B cell (primary cell): Measurements from ENCODE around the gene PALM. TPM values are rescaled to one million over a fixed set of nuclear protein-coding genes. Genes with fewer than 3 reads are reported as not detected.

Source experiments
- ATAC-seq: fragments of 200-7000 bp; cut with Tn5 transposase; one replicate; pipeline ENCODE4 v1.10.0; 2021; ENCODE audit warnings: low read depth, mild to moderate bottlenecking, moderate number of reproducible peaks, moderate library complexity
- CTCF ChIA-PET: fragments of 350-600 bp; sonication (Branson Sonifier 250); formaldehyde crosslinking; loops from one replicate; lab custom pipeline; 2021; ENCODE audit warnings: antibody characterized with exemption, inconsistent platforms; lab: Charles Lee
- POLR2A ChIA-PET: fragments of 350-600 bp; sonication (Branson Sonifier 250); formaldehyde crosslinking; loops from one replicate; lab custom pipeline; 2021; ENCODE audit warnings: antibody characterized with exemption; lab: Charles Lee
- DNase-seq: peaks from one replicate; pipeline ENCODE4 v3.0.0; 2013
- H2AFZ ChIP-seq: 2 replicates; pipeline ENCODE4 v1.6.1; 2012; ENCODE audit warnings: mild to moderate bottlenecking, low read depth, low read length; ENCODE audit not compliant: insufficient read depth, poor library complexity, severe bottlenecking
- H3K27ac ChIP-seq, 2 donors: 1 replicate in 1 of 2; 2 replicates in 1 of 2; pipeline ENCODE4 v1.5.1; 2012 to 2013; ENCODE audit warnings: low read length in 2 of 2, mild to moderate bottlenecking in 2 of 2, moderate library complexity in 1 of 2
- H3K27me3 ChIP-seq, 4 experiments: fragments of 200-600 bp in 1 of 4; sonication (generic) in 1 of 4; replicated peaks in 1 of 4; 1 replicate in 2 of 4; 2 replicates in 2 of 4; pipeline versions ENCODE4 v1.6.1 to v1.7.0; 2013 to 2016; ENCODE audit warnings: low read length in 3 of 4, mild to moderate bottlenecking in 2 of 4, mixed read lengths in 1 of 4, moderate library complexity in 1 of 4; ENCODE audit not compliant: insufficient read depth in 4 of 4, control insufficient read depth in 3 of 4; ENCODE audit errors: control extremely low read depth in 1 of 4
- H3K36me3 ChIP-seq, 2 experiments: replicated peaks in 1 of 2; 1 replicate in 1 of 2; 2 replicates in 1 of 2; pipeline versions ENCODE4 v1.6.1 to v1.7.1; 2013; ENCODE audit warnings: low read length in 1 of 2; ENCODE audit not compliant: insufficient read depth in 2 of 2, control insufficient read depth in 1 of 2; ENCODE audit errors: control extremely low read depth in 1 of 2, extremely low read depth in 1 of 2
- H3K4me1 ChIP-seq, 2 donors: fragments of 200-600 bp in 1 of 2; sonication (generic) in 1 of 2; 1 replicate in 1 of 2; 2 replicates in 1 of 2; pipeline versions ENCODE4 v1.5.1 to v1.6.1; 2013 to 2017; ENCODE audit warnings: low read length in 2 of 2; ENCODE audit not compliant: control insufficient read depth in 2 of 2, insufficient read depth in 2 of 2
- H3K4me2 ChIP-seq: replicated peaks from 2 replicates; pipeline ENCODE3; 2012; ENCODE audit warnings: mild to moderate bottlenecking, low read depth, low read length; ENCODE audit not compliant: poor library complexity, severe bottlenecking
- H3K4me3 ChIP-seq, 5 experiments: fragments of 200-600 bp in 1 of 5; sonication (generic) in 1 of 5; 1 replicate in 3 of 5; 2 replicates in 2 of 5; pipeline versions ENCODE4 v1.5.1 to v1.7.0; 2011 to 2016; ENCODE audit warnings: low read length in 4 of 5, mild to moderate bottlenecking in 4 of 5, low read depth in 2 of 5, control low read depth in 1 of 5, moderate library complexity in 1 of 5; ENCODE audit not compliant: insufficient read depth in 1 of 5; ENCODE audit errors: control extremely low read depth in 1 of 5, extremely low read depth in 1 of 5
- H3K79me2 ChIP-seq: fragments of 200-600 bp; sonication (generic); one replicate; pipeline ENCODE4 v1.6.0; 2016; ENCODE audit warnings: low read length; ENCODE audit not compliant: control insufficient read depth, insufficient read depth
- H3K9ac ChIP-seq: fragments of 200-600 bp; sonication (generic); 2 replicates; pipeline ENCODE4 v1.6.1; 2017; ENCODE audit warnings: mild to moderate bottlenecking, low read length, moderate library complexity
- H3K9me3 ChIP-seq, 3 donors: one replicate each; pipeline versions ENCODE4 v1.6.1 to v1.7.1; 2013; ENCODE audit warnings: low read length in 2 of 3; ENCODE audit not compliant: control insufficient read depth in 2 of 3, insufficient read depth in 1 of 3; ENCODE audit errors: control extremely low read depth in 1 of 3
- H4K20me1 ChIP-seq: 2 replicates; pipeline ENCODE4 v1.6.0; 2012; ENCODE audit warnings: mild to moderate bottlenecking, low read length; ENCODE audit not compliant: insufficient read depth, control insufficient read depth, poor library complexity, severe bottlenecking
- H3K27ac Mint-ChIP-seq: one replicate; pipeline ENCODE4 v1.8.0; 2021; ENCODE audit warnings: mixed read lengths
- H3K27me3 Mint-ChIP-seq: one replicate; pipeline ENCODE4 v1.8.0; 2021; ENCODE audit warnings: mixed read lengths
- H3K4me1 Mint-ChIP-seq: one replicate; pipeline ENCODE4 v1.8.0; 2021; ENCODE audit warnings: mixed read lengths
- H3K4me3 Mint-ChIP-seq: one replicate; pipeline ENCODE4 v1.8.0; 2021; ENCODE audit warnings: mixed read lengths
- H3K9me3 Mint-ChIP-seq: one replicate; pipeline ENCODE4 v1.8.0; 2022; ENCODE audit warnings: mixed read lengths; ENCODE audit not compliant: insufficient read depth
- EZH2 ChIP-seq: IDR thresholded peaks from 2 replicates; pipeline ENCODE4 v1.6.1; 2012; ENCODE audit warnings: borderline replicate concordance, low read depth, mild to moderate bottlenecking, moderate library complexity, low read length; ENCODE audit not compliant: insufficient read depth, poor library complexity, severe bottlenecking
- WGBS: methylation state at CpG from one replicate; pipeline ENCODE4 v1.1.5; 2013; ENCODE audit warnings: missing lambda C conversion rate; ENCODE audit not compliant: insufficient coverage; 5-methylcytosine and 5-hydroxymethylcytosine counted together
- intact Hi-C: fragments of 100-400 bp; cut with micrococcal nuclease; formaldehyde crosslinking; loops from one replicate; pipeline ENCODE4 v1.10.0; 2022
- polyA plus RNA-seq: library from polyadenylated mRNA; depleted of rRNA; stranded (reverse); fragments of >200 nt; gene quantifications from 2 replicates; pipeline ENCODE4 v1.2.3, GENCODE V29; 2012
- total RNA-seq, 2 donors: library from RNA; stranded (reverse); fragments of 120-200 nt in 1 of 2; gene quantifications; 1 replicate in 1 of 2; 2 replicates in 1 of 2; pipeline versions ENCODE4 v1.2.3 to v1.2.4, GENCODE V29; 2013 to 2022
- TF ChIP-seq, protein P1 (sequence below): fragments of 200-600 bp; IDR thresholded peaks from one replicate; pipeline ENCODE4 v1.8.0; 2022; ENCODE audit warnings: antibody characterized with exemption, mild to moderate bottlenecking

PALM gene
- total and polyA plus RNA-seq, 2 donors (not counting 1 experiment from before 2014, with no cell fraction given) = 0.15 TPM; not detected in 1

GRCh38 chr19:763869-764268 is 55.1 kb downstream of the PALM start:
- Histone ChIP-seq H3K27me3 (peaks cover 0 to 19% (median 0%) of the 10 kb centered on the region in 4 experiments), H3K9ac (no peak overlapping the region), H3K36me3 (no peaks in the 10 kb centered on the region), H4K20me1 (no peaks in the 10 kb centered on the region), H3K27ac (no peak overlapping the region), H3K9me3 (peaks cover 0 to 28% (median 0%) of the 10 kb centered on the region in 3 donors), H3K4me2 (no peak overlapping the region), H3K4me1 (no peaks in the 10 kb centered on the region), H3K4me3 (no peak overlapping the region), H2AFZ (no peak overlapping the region), H3K79me2 (no peaks in the 10 kb centered on the region)
- WGBS = 95% methylated on average over 5 of the region's 6 CpGs
- H3K27me3 Mint-ChIP-seq = peaks cover 4% of the 10 kb centered on the region
- intact Hi-C loops = no loop called here
- H3K4me1 Mint-ChIP-seq = no peaks in the 10 kb centered on the region
- ATAC-seq = no peak
- peaks cover 4% of the 10 kb centered on the region for H3K9me3 Mint-ChIP-seq
- H3K4me3 Mint-ChIP-seq = no peak overlapping the region
- DNase-seq = peak; percentile 6
- ChIA-PET POLR2A (no interaction called here), CTCF (no interaction called here)
- H3K27ac Mint-ChIP-seq = no peak overlapping the region
- TF ChIP-seq EZH2 = no peak
- TF ChIP-seq, protein P1, sequence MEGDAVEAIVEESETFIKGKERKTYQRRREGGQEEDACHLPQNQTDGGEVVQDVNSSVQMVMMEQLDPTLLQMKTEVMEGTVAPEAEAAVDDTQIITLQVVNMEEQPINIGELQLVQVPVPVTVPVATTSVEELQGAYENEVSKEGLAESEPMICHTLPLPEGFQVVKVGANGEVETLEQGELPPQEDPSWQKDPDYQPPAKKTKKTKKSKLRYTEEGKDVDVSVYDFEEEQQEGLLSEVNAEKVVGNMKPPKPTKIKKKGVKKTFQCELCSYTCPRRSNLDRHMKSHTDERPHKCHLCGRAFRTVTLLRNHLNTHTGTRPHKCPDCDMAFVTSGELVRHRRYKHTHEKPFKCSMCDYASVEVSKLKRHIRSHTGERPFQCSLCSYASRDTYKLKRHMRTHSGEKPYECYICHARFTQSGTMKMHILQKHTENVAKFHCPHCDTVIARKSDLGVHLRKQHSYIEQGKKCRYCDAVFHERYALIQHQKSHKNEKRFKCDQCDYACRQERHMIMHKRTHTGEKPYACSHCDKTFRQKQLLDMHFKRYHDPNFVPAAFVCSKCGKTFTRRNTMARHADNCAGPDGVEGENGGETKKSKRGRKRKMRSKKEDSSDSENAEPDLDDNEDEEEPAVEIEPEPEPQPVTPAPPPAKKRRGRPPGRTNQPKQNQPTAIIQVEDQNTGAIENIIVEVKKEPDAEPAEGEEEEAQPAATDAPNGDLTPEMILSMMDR = no peak

- Histone ChIP-seq H3K79me2 (no peaks in the 10 kb centered on the region), H2AFZ (no peak overlapping the region), H3K9me3 (peaks cover 0 to 23% (median 0%) of the 10 kb centered on the region in 3 donors), H3K4me1 (no peaks in the 10 kb centered on the region), H3K27me3 (peaks cover 0 to 19% (median 0%) of the 10 kb centered on the region in 4 experiments), H4K20me1 (no peaks in the 10 kb centered on the region), H3K36me3 (no peaks in the 10 kb centered on the region), H3K9ac (no peak overlapping the region), H3K27ac (no peak overlapping the region), H3K4me3 (no peak overlapping the region), H3K4me2 (no peak overlapping the region)
- TF ChIP-seq, protein P1 = no peak
- no peak for TF ChIP-seq EZH2
- no peaks in the 10 kb centered on the region for H3K4me1 Mint-ChIP-seq
- H3K27me3 Mint-ChIP-seq = peaks cover 4% of the 10 kb centered on the region
- H3K27ac Mint-ChIP-seq = no peak overlapping the region
- intact Hi-C loops = no loop called here
- H3K4me3 Mint-ChIP-seq = no peak overlapping the region
- ChIA-PET POLR2A (no interaction called here), CTCF (no interaction called here)
- DNase-seq (peak; percentile 4), ATAC-seq (no peak)
- H3K9me3 Mint-ChIP-seq = peaks cover 4% of the 10 kb centered on the region
- WGBS = 79% methylated on average over 11 of the region's 12 CpGs
These were observed 55.6 kb downstream of the PALM start for GRCh38 chr19:764301-764700.
